Myocyte (in vitro differentiated cells): Measurements from ENCODE around the gene CASZ1. TPM values are rescaled to one million over a fixed set of nuclear protein-coding genes. Genes with fewer than 3 reads are reported as not detected.

Experiments
- DNase-seq: peaks from one replicate; pipeline ENCODE4 v3.0.0-alpha.2; 2012; ENCODE audit warnings: low read depth
- total RNA-seq: library from RNA; depleted of rRNA; stranded (reverse); fragments of >200 nt; gene quantifications from 2 replicates; pipeline ENCODE4 v1.2.3, GENCODE V29; 2014

Gene CASZ1
- total RNA-seq, 1 donor from 2014 or later = 11.6 TPM

DNA sequence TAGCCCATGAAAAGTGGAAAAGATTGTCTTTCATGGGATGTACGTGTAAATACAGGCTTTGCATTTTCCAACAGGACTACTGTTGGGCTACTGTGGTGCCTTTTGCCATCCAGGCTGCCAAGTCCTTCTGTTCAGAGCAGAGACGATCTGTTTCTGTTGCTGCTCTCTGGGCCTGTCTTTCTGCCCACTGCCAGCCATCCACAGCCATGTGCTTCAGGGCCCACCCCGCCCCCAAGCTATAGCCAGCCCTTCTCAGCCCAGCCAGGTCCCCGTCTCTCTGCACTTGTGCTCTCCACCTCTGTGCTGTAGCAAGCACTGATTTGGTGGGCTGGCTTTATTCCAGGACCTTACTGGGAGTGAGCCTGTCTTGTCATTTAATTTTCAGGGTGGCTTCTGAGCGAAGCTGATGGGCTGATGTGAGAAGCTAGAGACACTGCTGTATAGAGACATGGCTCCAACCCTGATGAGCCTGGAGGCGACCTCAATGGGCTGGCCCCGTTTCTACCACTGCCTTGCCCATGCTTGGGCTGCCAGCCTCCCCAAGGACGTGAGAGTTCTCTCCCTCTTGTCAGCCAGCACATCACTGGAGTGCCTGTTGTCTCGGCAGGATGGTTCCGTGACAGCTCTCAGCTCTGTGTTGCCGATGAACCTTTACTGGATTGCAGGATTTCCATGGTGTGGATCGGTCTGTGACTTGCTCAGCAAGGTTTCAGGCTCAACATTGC lies 183.8 kb downstream of the CASZ1 start:
- DNase-seq = no peak

DNA sequence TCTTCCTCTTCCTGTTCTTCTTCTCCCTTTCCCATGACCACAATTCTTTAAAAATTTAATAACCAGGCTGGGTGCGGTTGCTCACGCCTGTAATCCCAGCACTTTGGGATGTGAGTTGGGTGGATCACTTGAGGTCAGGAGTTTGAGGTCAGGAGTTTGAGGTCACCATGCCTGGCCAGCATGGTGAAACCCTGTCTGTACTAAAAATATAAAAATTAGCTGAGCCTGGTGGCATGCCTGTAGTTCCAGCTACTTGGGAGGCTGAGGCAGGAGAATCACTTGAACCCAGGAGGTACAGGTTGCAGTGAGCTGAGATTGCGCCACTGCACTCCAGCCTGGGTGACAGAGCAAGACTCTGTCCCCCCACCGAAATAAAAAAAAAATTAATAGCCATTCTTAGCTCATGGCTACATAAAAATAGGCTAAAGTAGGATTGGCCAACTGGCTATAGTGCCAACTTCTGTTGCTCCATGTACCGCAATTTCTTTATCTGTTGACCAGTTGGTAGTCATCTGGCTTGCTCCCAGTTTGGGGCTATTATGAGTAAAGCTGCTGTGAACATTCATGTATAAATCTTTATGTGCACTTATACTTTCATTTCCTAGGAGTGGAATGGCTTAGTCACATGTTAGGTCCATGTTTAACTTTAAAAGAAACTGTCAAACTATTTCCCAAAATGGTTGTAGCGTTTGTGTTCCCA lies 185.4 kb downstream of the CASZ1 start:
- peak; percentile 83 for DNase-seq

- no peak for DNase-seq
Measured at GRCh38 chr1:10608690-10609089, 187.8 kb downstream of the CASZ1 start.

DNA sequence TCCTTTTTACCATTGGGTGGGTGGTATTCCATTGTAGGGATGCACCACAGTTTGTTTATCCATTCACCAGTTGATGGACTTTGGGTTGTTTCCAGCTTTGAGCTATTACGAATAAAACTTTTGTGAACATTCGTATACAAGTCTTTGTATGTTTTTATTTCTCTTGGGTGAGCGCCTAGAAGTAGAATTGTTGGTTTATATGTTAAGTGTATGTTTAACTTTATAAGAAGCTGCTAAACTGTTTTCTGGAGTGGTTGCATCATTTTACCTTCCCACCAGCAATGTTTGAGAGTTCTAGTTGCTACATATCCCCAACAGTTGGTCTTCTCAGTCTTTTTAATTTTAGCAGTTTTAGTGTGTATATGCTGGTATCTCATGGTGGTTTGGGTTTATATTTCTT lies 189.2 kb downstream of the CASZ1 start:
- no peak for DNase-seq

GRCh38 chr1:10606064-10606463 lies 190.4 kb downstream of the CASZ1 start:
- peak; percentile 67 for DNase-seq

DNA sequence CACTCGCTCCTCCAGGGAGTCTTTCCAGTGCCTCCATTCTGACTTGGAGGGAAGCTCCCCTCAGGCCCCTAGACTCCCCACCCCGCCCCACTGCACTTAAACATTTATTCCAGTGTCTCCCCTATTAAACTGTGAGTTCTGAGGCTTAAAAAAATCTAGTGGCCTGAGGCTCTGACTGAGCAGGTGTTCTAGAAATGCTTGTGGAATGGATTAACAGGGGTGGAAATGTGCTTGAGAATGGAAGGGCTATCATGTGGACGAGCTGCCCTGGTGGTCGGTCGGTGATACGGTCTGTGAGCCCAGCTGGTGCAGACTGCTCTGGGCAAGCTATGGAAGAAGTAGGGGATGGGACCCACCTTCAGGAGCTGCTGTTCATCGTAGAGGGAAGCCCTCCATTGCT lies 191.5 kb downstream of the CASZ1 start:
- peak; percentile 35 for DNase-seq

DNA sequence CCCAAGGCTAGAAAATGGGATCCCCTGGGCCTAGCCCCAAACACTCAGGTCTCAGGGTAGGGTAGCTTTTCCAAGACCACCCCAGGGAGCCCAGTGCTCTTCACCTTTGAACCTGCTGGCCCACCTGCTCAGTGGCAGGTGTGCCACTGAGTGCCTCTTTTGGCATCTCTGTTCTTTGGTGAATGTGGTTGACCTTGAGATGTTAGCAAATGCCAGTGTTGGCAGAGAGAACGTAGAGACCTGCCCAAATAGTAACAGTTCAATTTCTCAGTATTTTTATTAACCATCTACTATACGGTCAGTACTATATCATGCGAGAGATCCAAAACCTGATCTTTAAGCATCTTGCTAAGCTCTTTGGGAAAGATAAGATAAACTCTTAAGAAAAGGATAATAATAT lies 193.5 kb downstream of the CASZ1 start:
- no peak for DNase-seq

DNA sequence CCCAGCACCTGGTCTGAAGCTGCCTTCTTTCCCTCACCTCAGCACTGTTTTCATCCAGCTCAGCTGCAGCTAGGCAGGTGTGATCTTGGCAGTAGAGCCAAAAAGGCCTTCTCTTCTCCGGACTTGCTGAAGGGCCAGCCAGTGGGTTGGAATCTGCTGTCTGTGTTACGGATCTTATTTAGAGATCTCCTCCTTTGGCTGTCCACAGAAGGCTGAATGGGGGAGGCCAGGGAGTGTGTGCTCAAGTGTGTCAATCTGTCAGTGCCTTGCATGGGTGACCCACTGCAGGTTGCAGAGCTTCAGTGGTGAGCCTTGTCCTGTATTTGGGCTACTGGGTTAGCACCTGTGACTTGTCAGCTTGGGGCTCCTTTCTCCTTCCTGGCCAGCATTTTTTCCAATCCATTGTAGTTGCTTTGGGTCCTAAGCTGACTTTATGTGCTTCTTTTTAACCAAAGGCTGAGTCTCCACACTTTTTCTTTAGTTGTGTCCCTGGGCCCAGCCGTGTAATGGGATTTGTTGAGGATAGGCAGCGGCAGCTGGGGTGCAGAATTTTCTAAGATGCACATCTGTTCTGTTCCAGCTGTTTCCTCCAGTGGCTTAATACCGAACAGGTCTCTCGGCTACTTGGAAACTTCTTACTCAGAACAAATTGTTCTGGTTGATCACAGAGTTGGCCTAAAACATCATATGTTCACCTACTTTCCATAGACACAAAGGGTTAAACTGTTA lies 194.9 kb downstream of the CASZ1 start:
- DNase-seq = peak; percentile 17

GRCh38 chr1:10599194-10599861 lies 197.1 kb downstream of the CASZ1 start:
- peak; percentile 43 for DNase-seq

GRCh38 chr1:10598389-10598702 lies 198.1 kb downstream of the CASZ1 start:
- DNase-seq = peak; percentile 66

DNA sequence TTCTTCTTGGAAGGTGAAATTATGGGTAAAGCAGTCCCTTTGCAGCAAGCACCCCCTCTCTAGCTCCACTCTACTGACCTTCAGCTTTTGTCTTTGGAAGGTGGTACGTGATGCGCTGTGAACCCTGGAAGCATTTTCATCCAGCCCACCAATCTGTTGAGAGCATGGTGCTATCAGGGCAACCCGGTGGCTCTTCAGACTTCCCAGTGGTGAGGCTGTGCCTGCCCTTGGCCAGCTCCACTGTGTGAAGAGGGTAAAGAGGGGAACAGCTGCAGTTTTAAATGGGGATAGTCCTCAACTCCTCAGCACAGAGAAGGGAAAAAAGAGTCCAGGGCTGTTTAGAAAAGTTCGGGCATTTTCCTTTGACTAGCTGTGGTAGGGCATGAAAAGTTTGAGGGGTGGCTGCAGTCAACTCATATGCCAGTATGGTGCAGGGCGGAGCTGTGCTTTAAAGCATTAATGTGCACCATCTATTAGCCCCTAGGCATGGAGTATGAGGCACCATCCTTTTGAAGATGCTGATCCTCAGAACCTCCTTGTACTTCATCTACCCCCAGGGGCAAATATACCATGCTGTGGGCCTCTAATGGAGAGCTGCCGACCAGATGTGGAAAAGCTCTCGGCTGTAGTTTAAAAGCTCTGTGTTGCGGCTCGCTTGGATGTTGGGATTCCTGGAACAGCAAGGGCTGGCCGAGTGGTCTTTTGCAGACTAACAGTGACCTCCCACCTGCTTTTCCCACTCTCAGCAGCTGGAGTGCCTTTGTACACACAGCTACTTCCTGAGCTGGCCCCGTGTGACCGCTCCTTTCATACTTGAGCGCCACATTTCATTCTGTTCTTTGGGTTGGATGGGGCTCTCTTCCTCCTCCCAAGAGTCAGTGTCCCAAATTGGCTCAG lies 198.7 kb downstream of the CASZ1 start:
- DNase-seq = peak; percentile 36

DNA sequence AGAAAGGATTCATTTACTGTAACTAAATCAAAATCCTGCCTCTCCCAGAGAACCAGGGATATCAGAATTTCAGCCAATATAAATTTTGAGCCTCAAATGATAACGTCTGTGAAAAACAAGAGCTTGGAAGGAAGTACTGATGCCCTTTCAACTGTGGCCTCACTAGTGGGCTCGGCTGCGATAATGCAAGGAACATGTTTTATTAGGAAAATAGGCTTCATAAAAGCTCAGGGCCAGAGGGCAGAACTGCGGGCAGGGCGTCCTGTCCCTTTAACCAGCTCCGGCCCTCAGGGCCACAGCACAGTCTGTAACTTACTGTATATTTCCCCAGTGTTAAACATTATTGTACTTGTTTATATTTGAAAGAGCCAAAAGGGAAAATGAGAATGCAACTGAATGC lies 199.7 kb downstream of the CASZ1 start:
- no peak for DNase-seq

DNA sequence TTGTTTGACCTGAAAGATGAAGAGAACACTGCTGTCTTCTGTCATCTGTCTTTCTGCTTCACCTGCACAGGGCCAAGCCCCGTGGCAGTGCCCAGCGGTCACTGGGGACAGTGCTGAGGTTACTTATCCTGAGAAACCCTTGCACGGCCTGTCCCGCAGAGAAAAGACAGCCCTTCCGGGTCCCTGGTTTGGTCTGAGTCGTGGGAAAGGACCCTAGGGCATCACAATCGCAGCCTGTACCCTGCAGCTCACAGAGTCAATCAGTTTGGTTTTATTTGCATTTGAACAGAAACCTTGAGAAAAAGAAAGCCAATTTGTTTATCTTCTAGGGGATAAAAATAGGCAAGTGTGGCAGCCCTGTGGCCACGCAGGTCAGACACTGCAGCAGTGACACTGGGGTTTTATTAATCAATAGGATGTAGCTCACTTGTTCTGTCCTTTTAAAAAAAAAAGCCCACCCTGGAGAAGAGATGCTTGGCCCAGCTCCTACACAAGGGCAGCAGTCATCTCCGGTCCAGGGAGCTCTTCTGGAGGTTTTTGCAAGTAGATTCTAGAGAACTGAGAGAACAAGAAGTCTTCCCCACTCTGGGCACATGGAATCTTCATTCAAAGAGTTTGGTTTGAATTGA lies 201.7 kb downstream of the CASZ1 start:
- DNase-seq = no peak

DNA sequence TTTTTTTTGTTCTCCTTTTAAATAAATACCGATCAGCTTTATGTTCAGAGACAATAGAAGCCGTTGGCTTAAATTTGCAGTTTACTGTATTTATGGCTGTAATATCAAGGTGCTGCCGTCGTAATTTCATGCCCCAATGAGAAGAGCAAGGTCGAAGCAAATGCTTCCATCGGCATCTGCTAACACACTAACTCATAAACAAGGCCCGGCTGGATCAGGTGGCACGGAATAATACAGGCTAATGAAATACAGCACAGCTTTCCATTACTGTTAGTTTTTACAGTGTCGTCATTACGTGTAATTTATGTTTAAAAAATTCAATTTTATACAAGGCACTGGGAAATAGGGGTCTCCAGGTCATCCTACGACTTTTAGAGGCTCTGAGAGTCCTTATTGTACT lies 202.7 kb downstream of the CASZ1 start:
- DNase-seq = no peak

DNA sequence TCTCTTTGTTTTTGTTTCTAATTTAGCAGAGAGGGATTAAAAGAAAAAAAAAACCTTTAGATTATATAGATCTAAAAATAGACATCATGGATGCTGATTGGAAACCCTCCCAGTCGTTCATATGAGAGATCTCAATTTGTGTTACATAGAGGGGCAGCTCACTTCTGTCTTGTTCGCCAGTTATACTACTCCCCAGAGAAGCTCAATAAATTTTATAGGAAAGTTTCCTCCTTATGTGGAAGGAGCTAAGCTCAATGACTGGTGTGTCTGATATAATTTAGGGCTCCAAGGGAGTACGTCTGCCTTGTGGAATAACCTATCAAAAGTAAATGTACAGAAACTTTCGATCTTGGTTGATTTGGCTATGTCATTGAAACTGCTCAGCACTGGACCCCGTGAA lies 204.1 kb downstream of the CASZ1 start:
- no peak for DNase-seq

GRCh38 chr1:10591010-10591409 lies 205.4 kb downstream of the CASZ1 start:
- DNase-seq = peak; percentile 35

- no peak for DNase-seq
Measured at GRCh38 chr1:10589074-10589473, 207.4 kb downstream of the CASZ1 start.

GRCh38 chr1:10588640-10589039 lies 207.8 kb downstream of the CASZ1 start:
- no peak for DNase-seq
